Natural killer cell (primary cell): ENCODE results near the gene AP3S2. TPM values are rescaled to one million over a fixed set of nuclear protein-coding genes. Genes with fewer than 3 reads are reported as not detected.

Source experiments
- ATAC-seq, 3 donors: fragments of 150-1000 bp in 2 of 3; fragments of 200-7000 bp in 1 of 3; cut with Tn5 transposase; 1 replicate in 1 of 3; 2 replicates in 2 of 3; pipeline ENCODE4 v1.10.0; 2021; ENCODE audit warnings: mild to moderate bottlenecking in 2 of 3, moderate library complexity in 2 of 3
- DNase-seq, 2 donors: peaks; one replicate each; pipeline versions ENCODE4 v3.0.0 to v3.0.0-alpha.2; 2013 to 2021; ENCODE audit warnings: mixed read lengths in 1 of 2
- H3K27ac ChIP-seq: one replicate; pipeline ENCODE4 v1.5.1; 2013; ENCODE audit warnings: mild to moderate bottlenecking, low read length
- H3K27me3 ChIP-seq: one replicate; pipeline ENCODE4 v1.6.1; 2013; ENCODE audit warnings: low read length; ENCODE audit not compliant: control insufficient read depth, insufficient read depth
- H3K36me3 ChIP-seq: one replicate; pipeline ENCODE4 v1.6.1; 2013; ENCODE audit warnings: low read length; ENCODE audit not compliant: control insufficient read depth, insufficient read depth
- H3K4me1 ChIP-seq: one replicate; pipeline ENCODE4 v1.6.1; 2013; ENCODE audit warnings: low read length; ENCODE audit not compliant: control insufficient read depth, insufficient read depth
- H3K4me3 ChIP-seq: one replicate; pipeline ENCODE4 v1.5.1; 2013; ENCODE audit warnings: low read length
- H3K9me3 ChIP-seq: one replicate; pipeline ENCODE4 v1.6.1; 2013; ENCODE audit warnings: low read length; ENCODE audit not compliant: control insufficient read depth, insufficient read depth
- H3K27ac Mint-ChIP-seq, 2 donors: one replicate each; pipeline ENCODE4 v1.8.0; 2022; ENCODE audit warnings: mild to moderate bottlenecking in 2 of 2, mixed read lengths in 2 of 2, moderate library complexity in 1 of 2
- H3K27me3 Mint-ChIP-seq, 2 donors: one replicate each; pipeline ENCODE4 v1.8.0; 2022; ENCODE audit warnings: low read depth in 2 of 2, mixed read lengths in 2 of 2
- H3K36me3 Mint-ChIP-seq: one replicate; pipeline ENCODE4 v1.8.0; 2022; ENCODE audit warnings: mixed read lengths
- H3K4me1 Mint-ChIP-seq, 2 donors: one replicate each; pipeline ENCODE4 v1.8.0; 2022; ENCODE audit warnings: mixed read lengths in 2 of 2
- H3K4me3 Mint-ChIP-seq: one replicate; pipeline ENCODE4 v1.8.0; 2022; ENCODE audit warnings: mild to moderate bottlenecking, moderate library complexity, mixed read lengths
- H3K9me3 Mint-ChIP-seq, 2 donors: one replicate each; pipeline ENCODE4 v1.8.0; 2022; ENCODE audit warnings: mixed read lengths in 2 of 2
- WGBS: methylation state at CpG from one replicate; pipeline ENCODE4 v1.1.7; 2013; ENCODE audit warnings: missing lambda C conversion rate; ENCODE audit not compliant: insufficient coverage; 5-methylcytosine and 5-hydroxymethylcytosine counted together
- intact Hi-C: fragments of 100-400 bp; cut with micrococcal nuclease; formaldehyde crosslinking; loops from one replicate; pipeline ENCODE4 v1.14.2; 2022
- total RNA-seq, 4 donors: library from RNA; stranded (reverse); fragments of 120-200 nt in 1 of 4; gene quantifications; one replicate each; pipeline versions ENCODE4 v1.2.3 to v1.2.4, GENCODE V29; 2013 to 2022
- TF ChIP-seq, protein P1 (sequence below): fragments of 200-600 bp; IDR thresholded peaks from one replicate; pipeline ENCODE4 v1.8.0; 2022; ENCODE audit warnings: antibody characterized with exemption

AP3S2 gene
- total RNA-seq, 3 donors from 2014 or later (not counting 1 experiment from before 2014, with no cell fraction given), result 28.4 to 38.2 (median 36.8) TPM

DNA sequence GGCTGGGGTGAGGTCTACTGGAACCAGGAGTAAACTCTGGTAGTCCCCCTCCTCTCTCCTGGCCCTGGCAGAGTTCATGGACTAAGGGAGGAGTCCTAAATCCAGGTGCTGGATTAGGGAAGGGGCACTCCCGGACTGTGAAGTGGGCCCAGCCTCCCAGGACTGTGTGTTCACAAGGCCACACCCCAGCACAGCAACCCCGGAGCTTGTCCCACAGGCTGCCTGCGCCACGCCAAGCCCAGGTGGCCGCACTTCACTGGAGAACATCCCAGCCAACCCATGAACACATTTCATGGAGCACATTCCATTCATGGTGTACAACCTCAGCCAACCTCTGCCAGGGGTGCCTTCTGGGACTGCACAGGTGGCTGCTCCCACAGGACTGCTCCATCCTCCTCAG is 10.7 kb upstream of the AP3S2 start:
- Mint-ChIP-seq H3K27ac (no peak overlapping the region), H3K4me3 (no peak overlapping the region), H3K4me1 (no peaks in the 10 kb centered on the region), H3K9me3 (no peaks in the 10 kb centered on the region), H3K27me3 (no peaks in the 10 kb centered on the region), H3K36me3 (no peaks in the 10 kb centered on the region)
- Histone ChIP-seq H3K4me1 (no peaks in the 10 kb centered on the region), H3K27me3 (no peaks in the 10 kb centered on the region), H3K27ac (no peak overlapping the region), H3K4me3 (no peak overlapping the region), H3K9me3 (no peaks in the 10 kb centered on the region), H3K36me3 (no peaks in the 10 kb centered on the region)
- ATAC-seq (no peak), DNase-seq (no peak)
- 88% methylated on average over 5 of the region's 5 CpGs for WGBS
- TF ChIP-seq, protein P1, sequence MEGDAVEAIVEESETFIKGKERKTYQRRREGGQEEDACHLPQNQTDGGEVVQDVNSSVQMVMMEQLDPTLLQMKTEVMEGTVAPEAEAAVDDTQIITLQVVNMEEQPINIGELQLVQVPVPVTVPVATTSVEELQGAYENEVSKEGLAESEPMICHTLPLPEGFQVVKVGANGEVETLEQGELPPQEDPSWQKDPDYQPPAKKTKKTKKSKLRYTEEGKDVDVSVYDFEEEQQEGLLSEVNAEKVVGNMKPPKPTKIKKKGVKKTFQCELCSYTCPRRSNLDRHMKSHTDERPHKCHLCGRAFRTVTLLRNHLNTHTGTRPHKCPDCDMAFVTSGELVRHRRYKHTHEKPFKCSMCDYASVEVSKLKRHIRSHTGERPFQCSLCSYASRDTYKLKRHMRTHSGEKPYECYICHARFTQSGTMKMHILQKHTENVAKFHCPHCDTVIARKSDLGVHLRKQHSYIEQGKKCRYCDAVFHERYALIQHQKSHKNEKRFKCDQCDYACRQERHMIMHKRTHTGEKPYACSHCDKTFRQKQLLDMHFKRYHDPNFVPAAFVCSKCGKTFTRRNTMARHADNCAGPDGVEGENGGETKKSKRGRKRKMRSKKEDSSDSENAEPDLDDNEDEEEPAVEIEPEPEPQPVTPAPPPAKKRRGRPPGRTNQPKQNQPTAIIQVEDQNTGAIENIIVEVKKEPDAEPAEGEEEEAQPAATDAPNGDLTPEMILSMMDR, result no peak
- intact Hi-C loops, result no loop called here

- no peak overlapping the region for H3K4me3 Mint-ChIP-seq
- no peaks in the 10 kb centered on the region for H3K27me3 Mint-ChIP-seq
- H3K27ac Mint-ChIP-seq, result no peak overlapping the region
- Histone ChIP-seq H3K9me3 (no peaks in the 10 kb centered on the region), H3K4me3 (no peak overlapping the region), H3K36me3 (no peaks in the 10 kb centered on the region), H3K27ac (no peak overlapping the region), H3K27me3 (no peaks in the 10 kb centered on the region), H3K4me1 (no peaks in the 10 kb centered on the region)
- H3K9me3 Mint-ChIP-seq, result no peaks in the 10 kb centered on the region
- H3K36me3 Mint-ChIP-seq, result no peaks in the 10 kb centered on the region
- H3K4me1 Mint-ChIP-seq, result no peaks in the 10 kb centered on the region
- no peak for DNase-seq
- WGBS, result 92% methylated on average over 11 of the region's 11 CpGs
- TF ChIP-seq, protein P1, result no peak
- intact Hi-C loops, result no loop called here
- no peak for ATAC-seq
These were observed 10.0 kb upstream of the AP3S2 start for GRCh38 chr15:89903858-89904130.

- H3K4me3 Mint-ChIP-seq, result no peak overlapping the region
- TF ChIP-seq, protein P1, result no peak
- intact Hi-C loops, result no loop called here
These were observed 9.4 kb upstream of the AP3S2 start for GRCh38 chr15:89903015-89903857.

DNA sequence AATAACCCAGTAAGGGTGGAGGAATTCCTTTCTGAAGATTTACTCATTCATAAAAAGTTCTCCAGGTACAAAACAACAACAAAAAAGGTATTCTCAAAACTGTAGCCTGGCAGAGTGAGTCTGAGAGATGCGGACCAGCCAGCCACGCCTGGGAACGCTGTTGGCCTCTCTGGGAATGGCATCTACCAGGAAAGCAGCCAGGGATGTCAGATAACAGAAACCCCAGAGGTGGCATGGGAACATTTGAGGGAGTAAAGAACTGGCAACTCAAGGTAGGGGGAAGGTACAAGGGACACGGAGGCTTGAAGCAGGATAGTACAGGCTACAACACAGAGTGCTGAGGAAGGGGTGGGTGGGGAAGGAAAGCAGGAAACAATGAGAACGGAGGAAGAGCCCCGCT is 7.1 kb upstream of the AP3S2 start:
- no peak overlapping the region for H3K27ac ChIP-seq
- intact Hi-C loops, result no loop called here
- H3K4me1 Mint-ChIP-seq, result no peaks in the 10 kb centered on the region
- no peak overlapping the region for H3K4me3 ChIP-seq
- no peak for ATAC-seq
- no peak overlapping the region for H3K27ac Mint-ChIP-seq
- H3K4me1 ChIP-seq, result no peaks in the 10 kb centered on the region
- no peaks in the 10 kb centered on the region for H3K9me3 Mint-ChIP-seq
- H3K27me3 Mint-ChIP-seq, result no peaks in the 10 kb centered on the region
- DNase-seq, result no peak
- no peak overlapping the region for H3K4me3 Mint-ChIP-seq
- 91% methylated on average over 6 of the region's 6 CpGs for WGBS
- no peaks in the 10 kb centered on the region for H3K27me3 ChIP-seq
- no peaks in the 10 kb centered on the region for H3K9me3 ChIP-seq
- H3K36me3 ChIP-seq, result no peaks in the 10 kb centered on the region
- TF ChIP-seq, protein P1, result no peak
- no peaks in the 10 kb centered on the region for H3K36me3 Mint-ChIP-seq

More at GRCh38 chr15:89903015-89903857, 9.4 kb upstream of the AP3S2 start:
- Histone ChIP-seq H3K4me1 (no peaks in the 10 kb centered on the region), H3K9me3 (no peaks in the 10 kb centered on the region), H3K36me3 (no peaks in the 10 kb centered on the region), H3K4me3 (no peak overlapping the region), H3K27me3 (no peaks in the 10 kb centered on the region), H3K27ac (no peak overlapping the region)
- Mint-ChIP-seq H3K4me1 (no peaks in the 10 kb centered on the region), H3K36me3 (no peaks in the 10 kb centered on the region), H3K27me3 (no peaks in the 10 kb centered on the region), H3K9me3 (no peaks in the 10 kb centered on the region), H3K27ac (no peak overlapping the region)
- no peak for DNase-seq
- ATAC-seq, result no peak
- 90% methylated on average over 15 of the region's 15 CpGs for WGBS
